ENCODE results near the gene IKBKE.

Gene IKBKE

DNA sequence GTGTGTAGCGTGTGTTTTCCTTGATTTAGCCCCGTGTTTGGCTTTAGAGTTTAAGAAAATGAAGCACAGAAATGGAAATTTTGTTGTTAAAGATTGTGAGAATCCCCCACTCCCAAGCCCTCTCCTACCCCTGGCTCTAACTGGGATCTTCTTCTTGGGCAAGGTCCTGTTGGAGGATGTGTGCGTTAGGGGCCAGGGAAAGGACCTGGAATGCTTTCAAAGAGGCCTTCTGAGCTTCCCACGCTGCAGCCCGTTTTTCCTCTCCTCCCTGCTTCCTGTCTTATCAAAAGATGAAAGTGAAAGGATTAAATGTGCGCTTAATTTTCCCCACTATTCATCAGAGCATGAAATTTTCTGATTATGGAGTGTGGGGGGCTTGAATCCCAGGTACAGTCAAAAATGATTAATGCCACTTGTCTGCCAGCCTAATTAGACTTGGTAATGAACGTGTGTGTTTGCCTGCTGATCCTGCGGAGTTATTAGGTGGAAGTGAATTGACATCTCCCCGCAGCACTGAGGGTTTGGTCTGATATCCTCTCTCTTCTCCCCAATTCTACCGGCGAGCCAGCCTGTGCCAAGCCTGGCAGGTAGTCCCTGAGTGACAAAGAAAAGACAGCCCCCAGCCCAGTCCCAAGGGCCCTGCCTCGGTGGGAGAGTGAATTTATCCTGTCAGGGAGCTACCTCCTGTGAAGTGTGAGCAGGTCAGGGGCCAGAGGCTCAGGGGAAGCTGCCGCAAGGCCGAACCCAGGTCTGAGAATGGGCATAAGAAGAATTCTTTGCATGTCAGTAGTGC lies 42.0 kb downstream of the IKBKE start:
- no peak for DNase-seq (ENCODE audit: low spot score)

- DNase-seq (ENCODE audit: low spot score) = no peak
Observed at GRCh38 chr1:206512851-206513180, 42.5 kb downstream of the IKBKE start.

DNA sequence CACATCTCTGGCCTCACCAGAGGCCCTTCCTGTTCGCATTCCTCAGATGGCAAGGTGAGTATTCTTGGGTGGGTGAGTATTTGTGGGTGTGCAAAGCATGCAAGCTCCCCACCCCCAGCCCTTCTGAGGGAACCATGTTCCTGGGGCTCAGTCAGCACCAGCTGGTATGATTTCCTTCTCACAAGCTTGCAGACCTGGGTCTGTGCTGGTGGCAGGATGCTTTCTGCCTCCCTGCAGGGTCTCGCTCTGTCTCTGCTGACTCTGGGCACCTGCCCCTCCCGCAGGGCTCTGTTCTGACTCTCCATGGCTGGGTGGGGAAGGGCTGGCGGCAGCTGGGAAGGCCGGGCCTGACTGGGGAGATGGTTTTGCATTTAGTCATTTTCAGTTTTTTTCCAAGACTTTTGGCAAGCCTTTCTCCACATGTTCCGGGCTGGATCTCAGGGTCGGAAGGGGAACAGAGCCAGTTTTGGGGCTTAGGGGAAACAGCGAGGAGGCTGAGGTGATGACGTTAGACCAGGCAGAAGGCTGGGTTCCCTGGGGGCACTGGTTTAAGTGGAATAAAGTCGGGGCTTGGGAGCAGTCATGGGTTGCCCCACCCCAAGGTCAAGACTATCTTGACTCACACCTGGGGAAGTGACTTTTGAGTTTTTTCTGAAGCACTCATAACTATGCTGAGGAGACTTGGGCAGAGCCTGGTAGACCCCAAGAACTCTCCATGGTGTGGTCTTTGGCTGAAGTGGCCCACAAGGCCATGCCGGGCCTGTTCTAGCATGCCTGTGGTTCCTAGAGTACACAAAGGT lies 43.2 kb downstream of the IKBKE start:
- DNase-seq (ENCODE audit: low spot score) = no peak

DNA sequence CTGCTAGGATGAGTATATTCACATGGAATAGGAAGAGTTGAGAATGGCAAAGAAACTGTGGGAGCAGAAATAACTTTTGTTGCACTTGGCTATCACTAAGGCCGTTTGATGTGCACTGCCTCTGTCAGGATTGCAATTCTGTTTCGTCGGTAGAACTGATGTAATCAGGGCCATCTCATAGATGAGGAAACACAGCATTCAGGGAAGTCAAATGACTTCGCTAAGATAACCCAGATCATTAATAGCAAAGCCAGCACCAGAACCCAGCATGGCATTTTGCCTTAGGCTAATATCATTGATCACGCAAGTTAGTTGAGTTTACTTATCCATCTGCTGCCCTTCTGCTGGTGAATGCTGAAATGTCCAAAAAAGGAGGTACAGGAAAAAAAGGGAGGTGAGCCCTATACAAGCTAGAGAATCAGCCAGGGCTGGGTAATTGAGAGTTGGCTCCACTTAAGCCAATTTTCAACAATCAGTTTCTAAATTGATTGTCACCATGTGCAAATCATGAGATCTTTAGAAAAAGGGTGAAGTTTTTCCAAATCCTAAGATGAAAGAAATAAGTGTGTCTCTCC lies 44.6 kb downstream of the IKBKE start:
- DNase-seq (ENCODE audit: low spot score) = no peak

GRCh38 chr1:206516728-206516990 lies 46.4 kb downstream of the IKBKE start:
- DNase-seq (ENCODE audit: low spot score) = no peak

DNA sequence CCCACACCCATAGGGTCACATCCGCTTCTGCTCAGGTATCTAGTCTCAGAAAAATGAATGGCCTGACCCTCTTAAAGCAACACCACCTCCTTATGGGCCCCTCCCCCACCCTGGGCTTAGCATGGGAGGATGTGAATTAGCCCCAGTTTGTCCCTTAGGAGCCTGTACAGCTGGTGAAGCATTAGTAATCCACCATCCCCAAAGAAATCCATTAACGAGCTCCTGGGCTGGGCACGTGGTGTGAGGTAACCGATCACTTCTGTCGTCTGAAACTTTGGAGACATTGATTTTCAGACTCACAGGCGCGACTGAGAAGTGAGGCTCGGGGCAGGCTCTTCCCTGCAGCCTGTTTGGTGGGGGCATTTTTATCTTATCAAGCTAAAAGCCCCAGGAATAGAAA lies 47.5 kb downstream of the IKBKE start:
- no peak for DNase-seq (ENCODE audit: low spot score)

DNA sequence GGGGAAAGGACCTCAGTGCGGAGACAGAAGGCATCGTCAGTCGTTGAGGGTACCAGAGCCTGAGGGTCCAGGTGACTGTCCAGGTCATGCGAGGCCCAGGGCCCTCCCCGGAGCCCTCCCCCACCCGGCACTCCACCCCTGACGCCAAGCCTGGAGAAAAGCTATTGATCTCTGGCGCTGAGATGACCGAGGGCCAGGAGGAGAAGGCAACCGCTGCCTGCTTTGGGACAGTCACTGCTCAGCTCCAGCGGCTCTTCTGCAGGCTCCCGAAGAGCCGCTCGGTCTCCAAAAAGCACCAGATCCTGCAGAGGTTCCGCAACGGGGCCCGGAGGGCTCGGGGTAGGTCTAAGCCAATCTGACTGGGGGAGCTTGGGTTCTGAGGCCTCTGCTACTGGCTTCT lies 47.9 kb downstream of the IKBKE start:
- DNase-seq (ENCODE audit: low spot score) = no peak

GRCh38 chr1:206518743-206519142 lies 48.5 kb downstream of the IKBKE start:
- no peak for DNase-seq (ENCODE audit: low spot score)

GRCh38 chr1:206521127-206521526 lies 50.9 kb downstream of the IKBKE start:
- DNase-seq (ENCODE audit: low spot score) = no peak

- no peak for DNase-seq (ENCODE audit: low spot score)
Observed at GRCh38 chr1:206521694-206522402, 51.6 kb downstream of the IKBKE start.

DNA sequence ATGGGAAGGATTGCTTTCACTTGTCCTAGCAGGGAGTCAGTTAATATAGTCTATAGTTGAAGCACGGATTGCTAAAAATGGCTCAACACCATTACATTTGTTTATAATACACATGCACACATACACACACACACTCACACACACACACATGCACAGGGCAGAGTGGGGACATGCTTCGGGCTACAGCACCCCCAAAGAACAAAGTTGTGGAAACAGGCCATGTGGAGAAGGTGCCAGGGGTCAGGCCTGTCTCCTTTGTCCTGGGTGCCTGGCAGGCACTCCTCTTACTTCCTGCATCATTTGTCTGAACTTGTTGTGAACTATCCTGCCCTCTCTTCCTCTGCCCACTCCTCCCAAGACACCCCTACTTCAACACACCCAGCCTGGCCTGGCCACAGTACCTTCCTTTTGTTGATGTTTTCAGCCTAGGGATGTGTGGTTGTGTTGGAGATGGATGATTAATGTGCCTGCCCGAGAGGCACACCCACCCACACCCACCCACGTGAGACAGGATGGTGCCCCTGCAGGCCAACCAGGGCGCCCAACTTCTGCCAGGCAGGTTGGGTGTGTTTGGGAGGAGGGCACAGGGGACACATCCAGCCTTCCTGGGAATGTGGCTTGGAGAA lies 54.6 kb downstream of the IKBKE start:
- DNase-seq (ENCODE audit: low spot score) = no peak

GRCh38 chr1:206526064-206526911 lies 56.0 kb downstream of the IKBKE start:
- DNase-seq (ENCODE audit: low spot score) = no peak

DNA sequence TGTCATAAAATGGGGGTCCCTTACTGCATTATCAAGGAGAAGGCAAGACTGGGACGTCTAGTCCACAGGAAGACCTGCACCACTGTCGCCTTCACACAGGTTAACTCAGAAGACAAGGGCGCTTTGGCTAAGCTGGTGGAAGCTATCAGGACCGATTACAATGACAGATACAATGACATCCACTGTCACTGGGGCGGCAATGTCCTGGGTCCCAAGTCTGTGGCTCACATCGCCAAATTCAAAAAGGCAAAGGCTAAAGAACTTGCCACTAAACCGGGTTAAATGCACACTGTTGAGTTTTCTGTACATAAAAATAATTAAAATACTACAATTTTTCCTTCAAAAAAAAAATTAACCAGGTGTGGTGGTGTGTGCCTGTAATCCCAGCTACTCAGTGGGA lies 59.1 kb downstream of the IKBKE start:
- no peak for DNase-seq (ENCODE audit: low spot score)

- DNase-seq (ENCODE audit: low spot score) = no peak
Observed at GRCh38 chr1:206532368-206532767, 62.1 kb downstream of the IKBKE start.

GRCh38 chr1:206534552-206534951 lies 64.3 kb downstream of the IKBKE start:
- no peak for DNase-seq (ENCODE audit: low spot score)

DNA sequence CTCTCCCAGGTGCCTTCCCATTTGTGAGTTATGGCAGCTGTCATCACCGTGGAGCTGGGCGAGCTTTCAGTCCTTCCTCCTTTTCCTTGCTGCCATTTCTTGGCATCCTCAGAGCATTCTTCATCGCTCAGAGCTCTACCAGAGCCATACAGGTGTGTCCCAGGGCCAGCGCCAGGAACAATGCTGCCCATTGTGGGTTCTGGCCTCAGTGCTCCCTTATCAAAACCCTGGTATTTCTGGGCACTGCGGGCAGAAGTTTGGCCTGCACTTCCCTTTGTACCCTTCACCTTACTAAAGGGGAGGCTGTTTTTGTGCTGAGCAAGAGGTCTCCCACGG lies 65.5 kb downstream of the IKBKE start:
- DNase-seq (ENCODE audit: low spot score) = no peak

DNA sequence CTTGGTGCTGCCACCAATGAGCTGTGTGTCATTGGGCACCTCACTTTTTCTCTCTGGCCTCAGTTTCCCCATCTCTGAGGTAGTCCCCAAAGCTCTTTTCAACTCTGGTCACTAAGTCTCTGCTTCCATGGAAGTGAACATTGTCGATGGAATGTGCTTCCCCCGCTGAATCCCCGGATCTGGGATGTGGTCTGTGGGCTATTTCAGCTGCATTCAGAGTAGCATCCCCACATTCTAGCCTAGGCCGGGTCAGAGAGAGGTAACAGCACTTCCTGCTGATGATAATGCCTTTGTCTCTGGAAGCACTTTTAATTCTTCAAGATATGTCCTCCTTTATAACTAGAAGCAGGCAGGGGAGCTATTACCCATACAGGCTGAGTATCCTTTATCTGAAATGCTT lies 66.9 kb downstream of the IKBKE start:
- no peak for DNase-seq (ENCODE audit: low spot score)

DNA sequence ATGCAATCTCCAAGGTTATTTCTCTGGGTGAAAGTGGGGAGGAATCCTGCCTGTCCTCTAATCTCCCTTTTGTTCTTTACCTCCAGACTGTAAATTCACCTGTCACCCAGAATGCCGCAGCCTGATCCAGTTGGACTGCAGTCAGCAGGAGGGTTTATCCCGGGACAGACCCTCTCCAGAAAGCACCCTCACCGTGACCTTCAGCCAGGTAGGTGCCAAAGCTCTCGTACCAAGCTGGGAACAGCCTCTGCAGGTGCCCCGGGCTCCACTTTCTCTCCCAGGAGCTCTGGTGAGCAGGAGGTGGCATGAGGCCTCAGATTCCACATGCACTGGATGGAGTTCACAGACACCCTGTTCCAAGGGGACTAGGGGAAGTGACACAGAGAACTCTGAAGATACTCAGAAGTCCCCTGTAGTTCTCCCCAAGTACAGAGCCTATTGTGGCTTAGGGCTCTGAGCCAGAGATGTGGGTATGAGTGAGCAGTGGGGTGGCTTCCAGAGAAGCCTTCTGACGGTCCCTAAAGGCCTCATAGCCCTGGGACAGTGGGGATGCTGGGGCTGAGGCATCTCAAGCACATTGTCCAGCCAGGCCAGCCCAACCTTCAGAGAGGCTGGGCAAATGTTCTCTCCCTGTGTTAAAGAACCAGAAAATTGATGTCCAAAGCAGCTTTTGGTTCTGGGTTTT lies 68.0 kb downstream of the IKBKE start:
- no peak for DNase-seq (ENCODE audit: low spot score)

GRCh38 chr1:206538901-206539640 lies 68.8 kb downstream of the IKBKE start:
- no peak for DNase-seq (ENCODE audit: low spot score)

DNA sequence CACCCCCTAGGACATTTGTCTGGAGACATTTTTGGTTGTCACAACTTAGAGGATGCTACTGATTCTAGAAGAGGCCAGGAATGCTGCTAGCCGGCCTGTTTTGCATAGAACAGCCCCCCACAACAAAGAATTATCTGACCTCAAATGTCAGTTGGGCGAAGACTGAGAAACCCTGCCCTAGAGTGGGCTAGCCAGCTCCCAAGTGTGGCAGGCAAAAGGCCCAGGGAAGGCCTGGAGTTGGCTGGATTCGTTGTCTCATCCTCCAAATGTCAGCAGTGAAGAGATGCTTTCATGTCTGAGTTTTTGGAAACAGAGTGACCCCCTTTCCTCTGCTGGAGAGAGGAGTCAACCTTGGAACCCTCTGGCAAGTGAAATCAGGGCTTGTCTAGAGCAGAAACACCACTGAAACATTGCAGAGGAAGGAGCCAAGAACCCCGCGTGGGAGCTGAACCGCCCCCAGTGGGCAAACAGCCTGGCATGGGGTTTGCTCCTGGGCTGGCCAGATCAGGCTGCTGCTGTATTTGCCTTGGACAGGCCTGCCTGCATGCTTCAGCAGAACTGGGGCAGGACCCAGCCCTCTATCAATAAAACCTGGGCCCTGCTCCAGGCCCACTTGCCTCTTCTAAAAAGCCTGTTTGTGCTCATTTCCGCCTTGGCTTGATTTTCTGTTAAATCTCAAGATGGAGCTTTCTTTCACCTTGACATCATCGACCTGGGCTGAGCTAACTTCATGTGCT lies 69.9 kb downstream of the IKBKE start:
- peak; percentile 52 for DNase-seq (ENCODE audit: low spot score)
